PC-3 (cell line): ENCODE measurements around the gene ACOXL. TPM values are rescaled to one million over a fixed set of nuclear protein-coding genes. Genes with fewer than 3 reads are reported as not detected.

ENCODE experiments used
- ATAC-seq: fragments of 200-7000 bp; cut with Tn5 transposase; 2 replicates; pipeline ENCODE4 v1.9.1; 2020; ENCODE audit warnings: mild to moderate bottlenecking, moderate library complexity
- BruUV-seq: library from RNA; stranded (reverse); fragments of 400-500 nt; replicated peaks from 2 replicates; lab custom pipeline; 2021; lab: Mats Ljungman, UMichigan
- CTCF ChIA-PET: fragments of 300-600 bp; sonication (Branson Sonifier 250); formaldehyde crosslinking; loops from one replicate; lab custom pipeline; 2022; ENCODE audit warnings: antibody characterized with exemption; lab: Charles Lee
- POLR2A ChIA-PET: fragments of 300-600 bp; sonication (Branson Sonifier 250); formaldehyde crosslinking; loops from one replicate; lab custom pipeline; 2022; ENCODE audit warnings: antibody characterized with exemption; ENCODE audit not compliant: unreplicated experiment; lab: Charles Lee
- DNase-seq: peaks from one replicate; pipeline ENCODE4 v3.0.0-alpha.2; 2015
- H2AFZ ChIP-seq: fragments of 300-600 bp; sonication (generic); 2 replicates; pipeline ENCODE4 v1.6.0; 2016; ENCODE audit warnings: antibody characterized with exemption, low read length
- H3F3A ChIP-seq: fragments of 300-600 bp; sonication (generic); one replicate; pipeline ENCODE4 v1.6.0; 2017; ENCODE audit warnings: antibody characterized with exemption, low read length, control low read depth, mild to moderate bottlenecking; ENCODE audit not compliant: unreplicated experiment
- H3K27ac ChIP-seq: fragments of 300-600 bp; sonication (generic); 2 replicates; pipeline ENCODE4 v1.5.1; 2016; ENCODE audit warnings: mild to moderate bottlenecking, low read length
- H3K27me3 ChIP-seq: fragments of 300-600 bp; sonication (generic); 2 replicates; pipeline ENCODE4 v1.6.1; 2016; ENCODE audit warnings: low read length, mixed read lengths
- H3K36me3 ChIP-seq: fragments of 300-600 bp; sonication (generic); 2 replicates; pipeline ENCODE4 v1.6.1; 2016; ENCODE audit warnings: low read depth, mixed run types, low read length, mixed read lengths
- H3K4me1 ChIP-seq: fragments of 300-600 bp; sonication (generic); 2 replicates; pipeline ENCODE4 v1.5.1; 2016; ENCODE audit warnings: low read length; ENCODE audit not compliant: insufficient read depth
- H3K4me2 ChIP-seq: fragments of 300-600 bp; sonication (generic); 2 replicates; pipeline ENCODE4 v1.6.0; 2016; ENCODE audit warnings: low read length
- H3K4me3 ChIP-seq: fragments of 300-600 bp; sonication (generic); 2 replicates; pipeline ENCODE4 v1.5.1; 2016; ENCODE audit warnings: mild to moderate bottlenecking, low read length, mixed read lengths
- H3K79me2 ChIP-seq: fragments of 300-600 bp; sonication (generic); 2 replicates; pipeline ENCODE4 v1.6.1; 2017; ENCODE audit warnings: low read length, mixed read lengths
- H3K9ac ChIP-seq: fragments of 300-600 bp; sonication (generic); 2 replicates; pipeline ENCODE4 v1.6.0; 2016; ENCODE audit warnings: mild to moderate bottlenecking, low read length
- H3K9me2 ChIP-seq: fragments of 300-600 bp; sonication (generic); replicated peaks from 2 replicates; pipeline ENCODE4 v1.6.1; 2016; ENCODE audit warnings: mixed run types, low read length, mixed read lengths
- H3K9me3 ChIP-seq: fragments of 300-600 bp; sonication (generic); 2 replicates; pipeline ENCODE4 v1.6.1; 2016; ENCODE audit warnings: low read length, mixed read lengths
- H4K20me1 ChIP-seq: fragments of 300-600 bp; sonication (generic); 2 replicates; pipeline ENCODE4 v1.6.1; 2016; ENCODE audit warnings: low read length, mixed read lengths
- CTCF ChIP-seq: fragments of 300-600 bp; sonication (generic); conservative IDR thresholded peaks from 2 replicates; pipeline ENCODE4 v1.5.1; 2017; ENCODE audit warnings: antibody characterized with exemption, low read depth, mild to moderate bottlenecking, low read length
- EZH2 ChIP-seq: fragments of 300-600 bp; sonication (generic); IDR thresholded peaks from one replicate; pipeline ENCODE4 v1.6.1; 2017; ENCODE audit warnings: antibody characterized with exemption, mild to moderate bottlenecking, low read length; ENCODE audit not compliant: unreplicated experiment
- EZH2phosphoT487 ChIP-seq: fragments of 300-600 bp; sonication (generic); IDR thresholded peaks from 2 replicates; pipeline ENCODE4 v1.6.1; 2018; ENCODE audit warnings: mild to moderate bottlenecking, antibody characterized with exemption, low read length, borderline replicate concordance
- intact Hi-C: fragments of 100-400 bp; cut with micrococcal nuclease; formaldehyde crosslinking; loops from 2 replicates; pipeline ENCODE4 v1.9.0; 2023
- total RNA-seq: library from RNA; depleted of rRNA; stranded (reverse); fragments of >200 nt; gene quantifications from 2 replicates; pipeline ENCODE4 v1.2.3, GENCODE V29; 2014

The ACOXL gene
- total RNA-seq, 1 experiment from 2014 or later, result 16.3 TPM

- DNase-seq (no peak), ATAC-seq (no peak)
- no peak overlapping the region for H3K27ac ChIP-seq
- no peak for TF ChIP-seq CTCF
- no peak for TF ChIP-seq EZH2phosphoT487
- TF ChIP-seq EZH2, result no peak
- H2AFZ ChIP-seq, result no peak overlapping the region
- intact Hi-C loops, result no loop called here
- H3K79me2 ChIP-seq, result no peaks in the 10 kb centered on the region
- no peak overlapping the region for H3K4me3 ChIP-seq
- H3K9me3 ChIP-seq, result no peaks in the 10 kb centered on the region
- H3K27me3 ChIP-seq, result no peaks in the 10 kb centered on the region
- CTCF ChIA-PET, result no interaction called here
- POLR2A ChIA-PET, result no interaction called here
- no peak overlapping the region for H3K4me2 ChIP-seq
- H3K36me3 ChIP-seq, result no peaks in the 10 kb centered on the region
- BruUV-seq, result no TSS peak
- 0 out of 2 replicates have a peak, but pooled peaks cover 6% of the 10 kb centered on the region for H3K4me1 ChIP-seq
- H4K20me1 ChIP-seq, result no peaks in the 10 kb centered on the region
- no peak overlapping the region for H3K9ac ChIP-seq
- no peaks in the 10 kb centered on the region for H3K9me2 ChIP-seq
- H3F3A ChIP-seq, result no peaks in the 10 kb centered on the region
Measured at GRCh38 chr2:111017909-111018308, 285.5 kb downstream of the ACOXL start.

DNA sequence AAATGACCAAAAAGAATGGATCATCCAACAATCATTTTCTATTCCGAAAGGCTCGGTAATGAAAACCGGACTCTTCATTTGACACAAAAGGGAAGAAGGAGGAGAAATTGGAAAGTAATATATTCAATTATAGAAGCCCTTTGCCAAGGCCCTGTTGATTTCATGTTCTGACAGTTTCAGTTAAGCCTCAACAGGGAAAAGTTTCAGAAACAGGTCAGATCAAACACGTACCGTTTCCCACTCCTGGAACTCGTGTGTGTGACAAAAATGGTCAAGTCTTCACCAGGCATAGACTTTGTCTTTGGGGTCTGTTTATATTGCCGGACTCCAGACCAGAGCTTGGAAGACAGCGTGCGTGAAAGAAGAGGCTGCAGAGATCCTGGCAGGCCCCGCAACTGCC lies 287.0 kb downstream of the ACOXL start:
- H4K20me1 ChIP-seq, result no peaks in the 10 kb centered on the region
- H3K9ac ChIP-seq, result no peak overlapping the region
- no peak overlapping the region for H2AFZ ChIP-seq
- H3K27ac ChIP-seq, result no peak overlapping the region
- POLR2A ChIA-PET, result no interaction called here
- no peaks in the 10 kb centered on the region for H3F3A ChIP-seq
- no TSS peak for BruUV-seq
- no peaks in the 10 kb centered on the region for H3K27me3 ChIP-seq
- no peaks in the 10 kb centered on the region for H3K9me3 ChIP-seq
- H3K4me1 ChIP-seq, result 0 out of 2 replicates have a peak, but pooled peaks cover 6% of the 10 kb centered on the region
- intact Hi-C loops, result no loop called here
- H3K79me2 ChIP-seq, result no peaks in the 10 kb centered on the region
- CTCF ChIA-PET, result no interaction called here
- no peak for TF ChIP-seq EZH2
- no peak for TF ChIP-seq CTCF
- TF ChIP-seq EZH2phosphoT487, result no peak
- no peak overlapping the region for H3K4me3 ChIP-seq
- H3K4me2 ChIP-seq, result no peak overlapping the region
- H3K36me3 ChIP-seq, result no peaks in the 10 kb centered on the region
- H3K9me2 ChIP-seq, result no peaks in the 10 kb centered on the region
- ATAC-seq (no peak), DNase-seq (no peak)

DNA sequence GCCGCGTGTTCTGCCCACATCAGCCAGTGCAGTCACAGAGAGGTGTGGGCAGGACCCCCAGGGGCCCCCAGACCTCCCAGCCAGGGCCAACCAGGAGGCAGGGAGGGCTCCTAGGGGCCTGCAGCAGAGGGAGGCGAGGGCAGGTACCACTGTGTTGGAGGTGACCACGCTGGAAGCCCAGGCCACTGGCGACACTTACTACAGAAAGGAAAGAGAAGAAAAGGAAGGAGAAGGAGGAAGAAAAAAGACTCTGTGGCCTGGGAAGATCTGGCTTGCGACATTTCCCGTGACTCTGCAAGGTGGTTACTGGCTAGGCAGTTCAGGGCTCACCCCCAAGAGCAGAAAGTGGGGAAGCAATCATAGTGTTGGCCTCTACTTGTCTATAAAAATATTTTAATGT lies 290.3 kb downstream of the ACOXL start:
- no peaks in the 10 kb centered on the region for H3K36me3 ChIP-seq
- no peak for ATAC-seq
- no peaks in the 10 kb centered on the region for H3K4me1 ChIP-seq
- DNase-seq, result no peak
- no peak overlapping the region for H3K9ac ChIP-seq
- H3K79me2 ChIP-seq, result no peaks in the 10 kb centered on the region
- POLR2A ChIA-PET, result no interaction called here
- H3K9me3 ChIP-seq, result no peaks in the 10 kb centered on the region
- H3K4me2 ChIP-seq, result no peak overlapping the region
- H2AFZ ChIP-seq, result no peak overlapping the region
- intact Hi-C loops, result no loop called here
- H3K4me3 ChIP-seq, result no peak overlapping the region
- H3F3A ChIP-seq, result no peaks in the 10 kb centered on the region
- BruUV-seq, result no TSS peak
- H3K9me2 ChIP-seq, result no peaks in the 10 kb centered on the region
- H3K27ac ChIP-seq, result no peak overlapping the region
- CTCF ChIA-PET, result no interaction called here
- TF ChIP-seq EZH2phosphoT487 (no peak), EZH2 (no peak), CTCF (no peak)
- no peaks in the 10 kb centered on the region for H3K27me3 ChIP-seq
- no peaks in the 10 kb centered on the region for H4K20me1 ChIP-seq
